Testis (tissue), 3 donors: ENCODE data around the gene DCST1. TPM values are rescaled to one million over a fixed set of nuclear protein-coding genes. Genes with fewer than 3 reads are reported as not detected.

Experiments
- DNase-seq: peaks from one replicate; pipeline ENCODE4 v3.0.0-alpha.2; 2019
- H3K27ac ChIP-seq, 2 donors: fragments of 200-600 bp; sonication (generic); one replicate each; pipeline ENCODE4 v1.5.1; 2019
- H3K27me3 ChIP-seq: fragments of 200-600 bp; sonication (generic); one replicate; pipeline ENCODE4 v1.5.1; 2019
- H3K36me3 ChIP-seq: fragments of 200-600 bp; sonication (generic); one replicate; pipeline ENCODE4 v1.5.1; 2017; ENCODE audit warnings: low read depth; ENCODE audit errors: missing control alignments
- H3K4me1 ChIP-seq: fragments of 200-600 bp; sonication (generic); one replicate; pipeline ENCODE4 v1.5.1; 2019
- H3K4me3 ChIP-seq, 2 donors: fragments of 200-600 bp; sonication (generic); one replicate each; pipeline ENCODE4 v1.5.1; 2017 to 2019
- H3K9me3 ChIP-seq: fragments of 200-600 bp; sonication (generic); one replicate; pipeline ENCODE4 v1.5.1; 2017
- CTCF ChIP-seq, 3 experiments: fragments of 450-650 bp in 2 of 3; fragments of 200-600 bp in 1 of 3; sonication (generic) in 1 of 3; IDR thresholded peaks; one replicate each; pipeline ENCODE4 v1.5.1; 2016 to 2019; ENCODE audit warnings: antibody characterized with exemption in 3 of 3, mild to moderate bottlenecking in 2 of 3, moderate library complexity in 1 of 3
- POLR2A ChIP-seq: fragments of 450-650 bp; IDR thresholded peaks from one replicate; pipeline ENCODE4 v1.6.1; 2017; ENCODE audit warnings: antibody characterized with exemption, mild to moderate bottlenecking, moderate library complexity
- WGBS, 2 donors: methylation state at CpG; one replicate each; pipeline ENCODE4 v1.1.5; 2018; 5-methylcytosine and 5-hydroxymethylcytosine counted together
- intact Hi-C: fragments of 100-400 bp; cut with DNase I; formaldehyde crosslinking; loops from one replicate; pipeline ENCODE4 v1.15.1; 2023; ENCODE audit warnings: low total_unique reads
- polyA plus RNA-seq: library from polyadenylated mRNA; stranded (reverse); fragments of 350-450 nt; fragmentation: Illumina TruSeq; extraction: RNeasy Lipid Tissue Mini Kit (QIAGEN cat#74804); gene quantifications from one replicate; pipeline ENCODE4 v1.2.3, GENCODE V29; 2014; ENCODE audit warnings: low read depth, low replicate concordance; ENCODE audit not compliant: insufficient read depth
- total RNA-seq, 2 donors: library from RNA; depleted of rRNA; stranded (reverse); fragments of >200 nt; gene quantifications; one replicate each; pipeline ENCODE4 v1.2.3, GENCODE V29; 2016

The DCST1 gene
- total and polyA plus RNA-seq, 3 donors from 2014 or later, result 4.5 to 15.2 (median 9.4) TPM

- TF ChIP-seq CTCF (IDR thresholded peaks at IDR 0.05) (no peak), POLR2A (no peak)
- no peak overlapping the region for H3K4me3 ChIP-seq
- intact Hi-C loops, result no loop called here
- 84 to 85% methylated on average over 12 to 16 of the region's 16 CpGs for WGBS, 2 donors
- no peaks in the 10 kb centered on the region for H3K36me3 ChIP-seq
- peak overlapping the region in 1 of 2 donors; percentile 33 for H3K27ac ChIP-seq
- H3K9me3 ChIP-seq, result no peaks in the 10 kb centered on the region
- H3K27me3 ChIP-seq, result no peaks in the 10 kb centered on the region
- peaks cover 38% of the 10 kb centered on the region for H3K4me1 ChIP-seq
- no peak for DNase-seq
Observed at GRCh38 chr1:155008015-155008941, 25.3 kb upstream of the DCST1 start.

- Histone ChIP-seq H3K4me1 (peaks cover 34% of the 10 kb centered on the region), H3K27me3 (no peaks in the 10 kb centered on the region), H3K36me3 (no peaks in the 10 kb centered on the region), H3K4me3 (no peak overlapping the region), H3K27ac (no peak overlapping the region), H3K9me3 (no peaks in the 10 kb centered on the region)
- intact Hi-C loops, result no loop called here
- 92 to 100% methylated on average over 7 to 12 of the region's 12 CpGs for WGBS, 2 donors
- no peak for DNase-seq
- TF ChIP-seq POLR2A (no peak), CTCF (IDR thresholded peaks at IDR 0.05) (no peak)
Observed at GRCh38 chr1:155009221-155009711, 24.4 kb upstream of the DCST1 start.

GRCh38 chr1:155009742-155010141 lies 23.9 kb upstream of the DCST1 start:
- H3K9me3 ChIP-seq, result no peaks in the 10 kb centered on the region
- H3K27me3 ChIP-seq, result no peaks in the 10 kb centered on the region
- no peak overlapping the region for H3K4me3 ChIP-seq
- no peaks in the 10 kb centered on the region for H3K36me3 ChIP-seq
- WGBS, 2 donors, result 93 to 95% methylated on average over 5 of the region's 5 CpGs
- peaks cover 30% of the 10 kb centered on the region for H3K4me1 ChIP-seq
- peak overlapping the region in 1 of 2 donors; percentile 19 for H3K27ac ChIP-seq
- intact Hi-C loops, result no loop called here
- DNase-seq, result no peak
- no peak for TF ChIP-seq CTCF (IDR thresholded peaks at IDR 0.05)
- no peak for TF ChIP-seq POLR2A

- peak overlapping the region in 1 of 2 donors; percentile 19 for H3K27ac ChIP-seq
- intact Hi-C loops, result no loop called here
- H3K9me3 ChIP-seq, result no peaks in the 10 kb centered on the region
- H3K36me3 ChIP-seq, result no peaks in the 10 kb centered on the region
- TF ChIP-seq CTCF (IDR thresholded peaks at IDR 0.05), result no peak
- TF ChIP-seq POLR2A, result no peak
- H3K4me3 ChIP-seq, result no peak overlapping the region
- DNase-seq, result no peak
- 68 to 69% methylated on average over 11 of the region's 11 CpGs for WGBS, 2 donors
- peaks cover 23% of the 10 kb centered on the region for H3K4me1 ChIP-seq
- H3K27me3 ChIP-seq, result no peaks in the 10 kb centered on the region
Observed at GRCh38 chr1:155010211-155010918, 23.3 kb upstream of the DCST1 start.
